Measurements from ENCODE around the gene CEP295NL.

- TF ChIP-seq POLR2A (IDR thresholded peaks at IDR 0.05; ENCODE audit: low read depth, low read length) (no peak), POLR2AphosphoS5 (IDR thresholded peaks at IDR 0.05; ENCODE audit: low read depth, low read length) (no peak)
These were observed 17.0 kb downstream of the CEP295NL start for GRCh38 chr17:78885956-78886355.
